ENCODE data around the gene NRG3. TPM values are rescaled to one million over a fixed set of nuclear protein-coding genes. Genes with fewer than 3 reads are reported as not detected.

Gene NRG3
- total and polyA plus RNA-seq, 2 of the 4 experiments (the other 2 are of a cell fraction), result not detected

GRCh38 chr10:82736305-82736704 lies 861.3 kb downstream of the NRG3 start:
- H3K23ac ChIP-seq (ENCODE audit: low read depth, low read length), result no peak overlapping the region

More at GRCh38 chr10:82736305-82736704, 861.3 kb downstream of the NRG3 start:
- Histone ChIP-seq H2BK120ac (ENCODE audit: low read depth, low read length) (no peak overlapping the region), H3K27me3 (ENCODE audit: control insufficient read depth, insufficient read depth, low read length) (no peaks in the 10 kb centered on the region), H2AK5ac (ENCODE audit: low read depth, low read length) (no peak overlapping the region), H3K4ac (ENCODE audit: low read depth, low read length) (no peak overlapping the region), H2BK5ac (ENCODE audit: low read depth, low read length, poor library complexity, severe bottlenecking) (no peak overlapping the region), H2BK15ac (ENCODE audit: low read depth, low read length) (no peak overlapping the region), H3K4me3 (ENCODE audit: insufficient read depth, low read depth, low read length) (no peak overlapping the region), H4K91ac (ENCODE audit: insufficient read depth, low read depth, low read length) (no peak overlapping the region), H3K27ac (ENCODE audit: insufficient read depth, low read length) (no peak overlapping the region), H4K20me1 (ENCODE audit: insufficient read depth, low read length) (no peaks in the 10 kb centered on the region), H4K5ac (ENCODE audit: low read depth, low read length) (no peak overlapping the region), H3K9me3 (ENCODE audit: control insufficient read depth, insufficient read depth, low read length) (peaks cover 3% of the 10 kb centered on the region; the same call in 1 of the 2 replicates), H3K14ac (replicated peaks; ENCODE audit: low read depth, low read length) (no peak overlapping the region), H3K9ac (ENCODE audit: low read depth, low read length) (no peak overlapping the region), H3K79me1 (ENCODE audit: low read depth in 1 of 2, low read length in 2 of 2) (no peaks in the 10 kb centered on the region), H3K4me1 (ENCODE audit: control insufficient read depth, insufficient read depth, low read length) (no peaks in the 10 kb centered on the region), H2AFZ (replicated peaks; ENCODE audit: low read length, poor library complexity) (no peak overlapping the region), H2BK20ac (ENCODE audit: low read depth, low read length) (no peak overlapping the region), H3K18ac (ENCODE audit: low read depth, low read length) (no peak overlapping the region), H4K8ac (ENCODE audit: low read depth in 2 of 2, low read length in 2 of 2) (no peak overlapping the region), H3K56ac (ENCODE audit: extremely low read depth, insufficient read depth, low read length) (no peak overlapping the region), H3K36me3 (ENCODE audit: control insufficient read depth, insufficient read depth, low read length) (no peaks in the 10 kb centered on the region), H3K9me1 (ENCODE audit: insufficient read depth, low read length) (no peaks in the 10 kb centered on the region), H3K4me2 (ENCODE audit: low read depth, low read length) (no peak overlapping the region), H2AK9ac (replicated peaks; ENCODE audit: low read depth, low read length, poor library complexity) (no peak overlapping the region)
- TF ChIP-seq CEBPB (IDR thresholded peaks at IDR 0.05; ENCODE audit: low read depth, low read length) (no peak), NFE2L2 (IDR thresholded peaks at IDR 0.05; ENCODE audit: low read depth, low read length) (no peak), CTCF (conservative IDR thresholded peaks at IDR 0.05; ENCODE audit: low read depth, low read length) (no peak), RAD21 (IDR thresholded peaks at IDR 0.05; ENCODE audit: low read length) (no peak)
- intact Hi-C loops (cut with micrococcal nuclease), result no loop called here
- ChIA-PET CTCF (no interaction called here), POLR2A (ENCODE audit: unreplicated experiment) (no interaction called here)
- no TSS peak for BruUV-seq (replicated peaks)
- ATAC-seq (ENCODE audit: low read depth) (no peak), DNase-seq (no peak)
- in situ Hi-C loops (cut with MboI; ENCODE audit: low sequenced_read_pairs), result no loop called here
- dilution Hi-C loops (cut with HindIII; ENCODE audit: low sequenced_read_pairs, unreplicated experiment), result no loop called here
- WGBS, 2 experiments (ENCODE audit: extremely low coverage in 2 of 2, insufficient read length in 1 of 2), result no CpG with 5 or more reads among the region's 1 CpG

Data from IMR-90 (cell line).